ENCODE results near the gene PXMP2. TPM values are rescaled to one million over a fixed set of nuclear protein-coding genes. Genes with fewer than 3 reads are reported as not detected.

Gene PXMP2
- total RNA-seq, 1 donor from 2014 or later, result 36.6 TPM

- no peak for DNase-seq (ENCODE audit: low spot score)
Measured at GRCh38 chr12:132720606-132721345, 33.4 kb downstream of the PXMP2 start.

- DNase-seq (ENCODE audit: low spot score), result no peak
Measured at GRCh38 chr12:132723015-132723763, 35.8 kb downstream of the PXMP2 start.

DNA sequence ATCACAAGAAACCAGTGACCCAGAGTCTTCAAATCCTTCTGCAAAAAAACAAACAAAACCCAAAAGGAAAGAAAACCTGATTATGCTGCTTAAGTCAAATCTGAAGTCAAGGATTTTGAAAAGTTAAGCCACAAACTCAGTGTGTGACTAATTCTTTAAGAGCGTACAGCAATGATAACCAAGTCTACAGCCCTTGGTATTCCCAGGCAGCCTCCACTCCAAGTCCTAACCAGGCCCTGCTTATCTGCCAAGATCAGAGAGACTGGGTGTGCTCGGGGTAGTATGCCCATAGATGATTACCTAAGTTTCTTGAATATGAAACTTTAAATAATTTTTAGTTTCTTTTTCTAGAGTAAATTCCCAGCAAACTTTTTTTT lies 36.4 kb downstream of the PXMP2 start:
- no peak for DNase-seq (ENCODE audit: low spot score)

DNA sequence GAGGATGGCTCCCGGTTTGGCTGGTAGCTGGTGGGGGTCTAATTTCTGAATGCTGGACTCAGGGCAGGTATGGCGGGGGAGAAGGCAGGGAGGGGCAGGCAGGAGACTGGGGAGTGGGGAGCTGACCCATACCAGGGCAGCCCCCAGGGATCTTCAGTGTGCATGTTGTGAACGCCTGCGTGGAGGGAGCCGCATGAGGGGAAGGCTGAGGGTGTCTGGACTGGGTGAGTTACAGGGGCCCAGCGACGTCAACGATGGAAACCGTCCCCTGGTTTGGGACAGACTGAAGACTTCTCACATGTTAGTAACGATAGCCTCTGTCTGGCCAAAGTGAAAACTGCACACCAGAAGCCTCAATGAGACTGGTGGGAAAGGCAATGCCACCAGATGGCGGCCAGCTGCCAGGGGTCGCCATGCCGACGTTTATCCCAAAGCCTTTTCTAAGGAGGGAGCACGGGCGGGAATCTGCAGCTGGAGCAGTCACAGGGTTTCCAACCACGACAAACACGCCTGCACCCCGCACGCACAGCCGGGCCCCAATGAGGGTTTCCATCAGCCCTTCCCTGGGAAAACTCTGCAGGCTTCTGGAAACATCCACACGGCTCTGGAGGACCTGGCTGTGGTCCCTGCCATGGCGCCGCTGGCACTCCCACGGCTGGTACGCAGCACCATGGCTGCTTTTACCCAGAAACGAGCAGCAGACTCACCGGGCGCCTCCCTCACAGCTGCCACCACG lies 37.3 kb downstream of the PXMP2 start:
- no peak for DNase-seq (ENCODE audit: low spot score)

DNA sequence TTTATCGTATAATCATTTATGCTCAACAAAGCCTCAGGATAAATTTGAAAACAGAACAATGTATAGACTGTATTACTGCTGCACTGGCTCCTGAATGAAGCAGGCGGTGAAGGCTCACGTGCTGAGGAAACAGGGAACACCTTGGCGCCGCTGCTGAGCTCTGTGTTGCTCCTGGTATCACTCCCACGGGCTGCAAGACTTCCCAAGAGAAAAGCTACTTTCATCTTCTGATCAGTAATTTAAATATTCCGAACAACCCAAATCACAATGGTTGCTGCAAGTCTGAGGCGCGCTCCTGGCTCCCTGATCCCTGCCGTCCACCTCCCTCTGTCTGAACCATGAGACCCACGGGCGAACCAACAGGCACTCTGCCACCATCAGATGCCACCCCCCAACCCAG lies 39.0 kb downstream of the PXMP2 start:
- no peak for DNase-seq (ENCODE audit: low spot score)

- DNase-seq (ENCODE audit: low spot score), result no peak
Measured at GRCh38 chr12:132727091-132727794, 39.9 kb downstream of the PXMP2 start.

DNA sequence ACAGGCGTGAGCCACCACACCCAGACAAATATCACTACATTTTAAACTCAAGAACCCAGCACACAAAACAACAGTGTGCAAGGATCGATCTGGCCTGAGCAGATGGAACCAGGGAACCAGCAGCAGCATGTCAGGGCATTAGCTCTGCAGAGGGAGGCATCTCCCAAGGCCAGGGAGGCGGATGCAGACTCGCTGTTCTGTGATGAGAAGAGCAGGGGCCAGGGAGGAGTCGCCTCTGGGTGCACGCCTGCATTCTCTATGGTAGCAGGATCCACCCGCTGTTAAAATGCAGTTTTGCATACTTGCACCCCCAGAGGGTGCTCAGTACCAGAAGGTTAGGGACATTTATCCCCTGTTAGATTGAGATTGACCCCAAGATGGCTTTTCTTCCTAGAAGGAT lies 41.1 kb downstream of the PXMP2 start:
- no peak for DNase-seq (ENCODE audit: low spot score)

- no peak for DNase-seq (ENCODE audit: low spot score)
Measured at GRCh38 chr12:132729541-132730320, 42.3 kb downstream of the PXMP2 start.

- DNase-seq (ENCODE audit: low spot score), result no peak
Measured at GRCh38 chr12:132730353-132730752, 43.0 kb downstream of the PXMP2 start.

DNA sequence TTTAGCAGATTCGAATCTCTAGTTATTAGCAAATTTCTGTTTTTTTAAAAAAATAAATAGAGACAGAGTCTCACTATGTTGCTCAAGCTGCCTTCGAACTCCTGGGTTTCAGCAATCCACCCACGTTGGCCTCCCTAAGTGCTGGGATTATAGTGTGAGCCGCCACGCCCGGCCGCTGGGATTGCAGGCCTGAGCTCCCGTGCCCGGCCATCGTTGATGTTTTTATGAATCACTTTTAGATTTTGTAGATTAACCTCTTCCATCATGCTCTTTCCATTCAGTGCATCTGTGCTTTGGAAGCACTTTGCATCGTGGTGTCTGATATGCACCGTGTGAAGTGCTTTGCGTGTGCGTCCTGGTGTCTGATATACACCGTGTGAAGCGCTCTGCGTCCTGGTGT lies 44.2 kb downstream of the PXMP2 start:
- no peak for DNase-seq (ENCODE audit: low spot score)

DNA sequence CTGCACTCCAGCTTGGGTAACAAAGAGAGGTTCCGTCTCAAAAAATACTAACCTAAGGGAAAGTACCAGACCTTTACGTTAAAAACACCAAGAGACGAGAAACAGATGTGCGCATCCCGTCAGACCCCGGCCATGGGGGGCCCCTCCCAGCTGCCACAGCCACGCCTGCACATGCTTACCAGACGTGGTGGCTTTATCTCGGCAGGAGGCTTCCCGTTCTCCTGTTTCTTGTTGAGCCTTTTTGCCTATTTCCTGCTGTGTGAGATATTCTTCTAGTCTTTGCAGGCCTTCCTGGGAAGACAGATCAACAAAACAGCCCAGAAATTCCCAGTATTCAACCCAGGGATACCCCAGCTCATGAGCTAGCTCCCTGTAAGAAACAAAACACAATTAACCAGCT lies 46.8 kb downstream of the PXMP2 start:
- no peak for DNase-seq (ENCODE audit: low spot score)

- DNase-seq (ENCODE audit: low spot score), result no peak
Measured at GRCh38 chr12:132735496-132735895, 48.1 kb downstream of the PXMP2 start.

- DNase-seq (ENCODE audit: low spot score), result no peak
Measured at GRCh38 chr12:132736378-132736777, 49.0 kb downstream of the PXMP2 start.

- no peak for DNase-seq (ENCODE audit: low spot score)
Measured at GRCh38 chr12:132736913-132737312, 49.5 kb downstream of the PXMP2 start.

DNA sequence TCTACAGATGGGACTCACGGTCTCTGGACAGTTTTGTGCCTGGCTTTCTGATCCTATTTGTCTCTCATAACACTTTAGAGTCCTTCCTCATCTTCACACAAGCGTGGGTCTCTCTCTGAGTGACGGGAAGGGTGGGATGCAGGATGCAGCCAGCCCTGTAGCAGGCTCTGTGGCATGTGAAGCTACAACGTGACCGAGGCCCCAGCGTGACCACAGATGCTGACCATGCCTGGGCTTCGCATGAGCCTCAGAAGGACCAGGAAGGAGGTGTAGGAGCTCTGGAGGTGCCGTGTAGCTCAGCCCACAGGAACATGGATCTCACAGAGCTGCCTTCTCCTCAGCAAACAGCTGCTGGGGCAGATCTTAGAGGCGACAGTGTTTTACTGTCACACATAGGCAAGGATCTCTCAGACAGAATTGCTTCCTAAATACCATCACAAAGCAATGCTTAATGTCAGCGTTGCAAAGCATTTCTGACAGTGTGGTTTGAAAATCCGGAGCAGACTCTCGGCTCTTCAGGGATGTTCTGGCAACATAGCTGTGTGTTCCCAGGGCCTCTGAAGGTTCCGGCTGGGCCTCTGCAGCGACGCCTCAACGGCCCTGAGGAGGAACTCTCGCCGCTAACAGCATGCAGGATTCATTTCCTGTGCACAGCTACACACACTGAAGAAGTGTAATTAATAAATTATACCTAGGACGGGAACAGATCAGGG lies 52.4 kb downstream of the PXMP2 start:
- no peak for DNase-seq (ENCODE audit: low spot score)

DNA sequence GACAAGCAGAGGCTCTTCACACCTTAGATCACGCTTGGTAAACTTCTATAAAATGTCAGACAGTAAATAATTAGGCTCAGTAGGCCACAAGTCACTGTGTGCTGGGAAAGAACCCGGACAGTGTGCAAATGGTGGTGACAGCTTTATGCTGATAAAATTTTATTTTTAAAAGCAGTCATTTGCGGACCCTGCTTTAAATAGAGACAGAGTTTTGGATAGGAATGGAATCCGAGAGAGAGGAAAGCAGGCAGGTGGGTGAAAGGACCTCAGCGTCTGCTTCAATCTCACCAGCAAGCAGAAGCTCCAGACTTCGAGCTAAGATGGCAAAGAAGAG lies 52.9 kb downstream of the PXMP2 start:
- no peak for DNase-seq (ENCODE audit: low spot score)

- DNase-seq (ENCODE audit: low spot score), result no peak
Measured at GRCh38 chr12:132740652-132741051, 53.3 kb downstream of the PXMP2 start.

- DNase-seq (ENCODE audit: low spot score), result no peak
Measured at GRCh38 chr12:132741620-132742019, 54.2 kb downstream of the PXMP2 start.

GRCh38 chr12:132743831-132744230 lies 56.4 kb downstream of the PXMP2 start:
- DNase-seq (ENCODE audit: low spot score), result no peak

DNA sequence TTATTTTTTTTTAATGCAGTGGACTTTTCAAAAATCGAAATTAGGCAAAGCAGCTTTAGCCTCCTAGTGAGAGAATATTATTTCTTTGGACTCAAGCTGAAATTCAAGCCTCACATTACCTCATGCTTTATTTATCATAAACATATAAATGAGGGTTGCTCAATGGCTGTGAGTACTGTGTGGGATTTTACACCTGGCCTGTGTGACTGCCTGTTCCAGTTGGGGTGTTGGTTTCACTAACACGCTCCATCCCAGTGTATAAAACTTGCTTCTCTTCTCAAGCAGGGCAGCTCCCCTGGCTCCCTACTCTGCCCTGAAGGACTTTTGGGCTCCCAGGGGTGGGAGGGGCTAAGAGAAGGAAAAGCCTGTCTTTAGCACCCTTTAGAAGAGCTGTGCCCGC lies 59.2 kb downstream of the PXMP2 start:
- no peak for DNase-seq (ENCODE audit: low spot score)

GRCh38 chr12:132747395-132747794 lies 60.0 kb downstream of the PXMP2 start:
- DNase-seq (ENCODE audit: low spot score), result no peak

Data from umbilical cord (tissue), 2 donors.